AML-193 (cell line): ENCODE results near the gene KCMF1.

ENCODE experiments used
- DNase-seq, 2 experiments: peaks; one replicate each; lab custom pipeline; 2025; lab: John Stamatoyannopoulos, UW

The KCMF1 gene

GRCh38 chr2:85078536-85078935, 107.6 kb downstream of the KCMF1 start:
- DNase-seq, result no peak

DNA sequence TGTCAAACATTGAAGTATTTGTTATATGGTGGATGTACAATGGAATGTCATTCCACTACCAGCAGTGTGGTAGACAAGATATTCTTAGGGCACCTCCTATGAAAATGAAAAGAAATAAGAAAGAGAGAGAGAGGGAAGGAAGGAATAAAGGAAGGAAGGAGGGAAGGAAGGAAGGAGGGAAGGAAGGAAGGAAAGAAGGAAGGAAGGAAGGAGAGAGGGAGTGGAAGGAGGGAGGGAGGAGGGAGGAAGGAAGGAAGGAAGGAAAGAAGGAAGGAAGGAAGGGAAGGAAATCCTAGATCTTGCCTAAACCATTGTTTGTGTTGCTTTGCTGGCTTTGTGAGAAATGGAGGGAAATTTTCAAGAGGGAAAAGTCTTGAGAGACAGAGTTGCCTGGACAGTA, 112.1 kb downstream of the KCMF1 start:
- no peak for DNase-seq

DNA sequence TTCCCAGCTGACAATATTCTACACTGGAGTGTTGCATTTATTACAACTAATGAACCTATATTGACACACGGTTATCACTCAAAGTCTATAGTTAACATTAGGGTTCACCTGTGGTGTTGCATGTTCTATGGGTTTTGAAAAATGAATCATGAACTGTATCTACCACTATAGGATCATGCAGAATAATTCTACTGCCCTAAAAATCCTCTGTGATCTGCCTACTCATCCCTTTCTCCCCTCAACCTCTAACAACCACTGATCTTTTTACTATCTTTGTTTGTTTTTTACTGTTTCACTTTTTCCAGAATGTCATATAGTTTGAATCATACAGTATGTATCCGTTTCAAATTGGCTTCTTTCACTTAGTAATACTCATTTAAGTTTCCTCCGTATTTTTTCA, 114.6 kb downstream of the KCMF1 start:
- no peak for DNase-seq

- no peak for DNase-seq
These were observed 116.6 kb downstream of the KCMF1 start for GRCh38 chr2:85087541-85087940.

DNA sequence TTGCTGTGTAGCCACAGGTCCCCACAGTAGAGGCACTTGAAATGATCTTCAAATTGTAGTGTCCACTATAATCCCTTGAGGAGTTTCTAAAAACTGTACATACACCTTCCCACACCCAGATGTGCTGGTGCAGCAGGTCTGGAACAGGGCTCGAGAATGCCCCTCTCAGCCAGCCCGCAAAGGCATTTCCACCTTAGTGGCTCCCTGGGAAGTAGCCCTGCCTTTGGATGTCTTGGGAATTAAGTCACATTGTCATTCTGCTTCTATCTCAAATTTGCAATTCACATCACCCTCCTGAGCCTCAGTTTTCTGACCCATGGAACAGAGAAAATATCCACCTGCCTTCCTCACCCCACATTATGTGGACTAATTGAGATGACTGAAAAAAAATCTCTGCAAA, 118.0 kb downstream of the KCMF1 start:
- DNase-seq, result no peak

DNA sequence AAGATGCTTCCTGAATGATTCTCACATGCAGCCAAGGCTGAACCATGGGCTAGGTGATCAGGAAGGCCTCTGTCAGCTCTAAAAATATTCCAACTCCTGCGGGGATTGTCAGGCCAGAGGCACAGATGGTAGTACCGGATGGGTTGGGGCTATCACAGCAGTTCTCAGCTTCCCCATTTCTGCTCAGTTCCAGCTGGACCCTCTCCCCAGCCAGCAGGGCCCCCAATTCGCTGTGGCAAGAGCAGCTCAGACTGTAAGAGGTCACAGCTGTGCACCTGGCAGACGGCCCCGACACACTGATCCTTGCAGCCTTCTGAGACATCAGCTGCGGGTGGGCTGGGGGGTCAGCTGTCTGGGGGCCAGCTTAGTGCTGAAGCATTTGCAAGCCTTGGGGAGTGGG, 118.6 kb downstream of the KCMF1 start:
- no peak for DNase-seq

GRCh38 chr2:85091838-85092237, 120.9 kb downstream of the KCMF1 start:
- DNase-seq, result no peak

DNA sequence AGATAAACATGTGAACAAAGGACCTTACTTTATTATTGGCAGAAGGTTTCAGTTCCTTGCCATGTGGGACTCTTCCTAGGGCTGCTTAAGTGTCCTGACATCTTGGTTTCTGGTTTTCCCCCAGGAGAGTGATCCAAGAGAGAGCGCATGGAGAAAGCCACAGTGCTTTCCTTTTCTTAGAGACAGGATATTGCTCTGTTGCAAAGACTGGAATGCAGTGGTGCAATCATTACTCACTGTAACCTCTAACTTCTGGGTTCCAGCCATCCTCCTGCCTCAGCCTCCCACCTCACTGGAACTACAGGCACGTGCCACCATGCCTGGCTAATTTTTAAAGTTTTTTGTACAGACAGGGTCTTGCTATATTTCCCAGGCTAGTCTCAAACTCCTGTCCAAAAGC, 124.1 kb downstream of the KCMF1 start:
- no peak for DNase-seq

DNA sequence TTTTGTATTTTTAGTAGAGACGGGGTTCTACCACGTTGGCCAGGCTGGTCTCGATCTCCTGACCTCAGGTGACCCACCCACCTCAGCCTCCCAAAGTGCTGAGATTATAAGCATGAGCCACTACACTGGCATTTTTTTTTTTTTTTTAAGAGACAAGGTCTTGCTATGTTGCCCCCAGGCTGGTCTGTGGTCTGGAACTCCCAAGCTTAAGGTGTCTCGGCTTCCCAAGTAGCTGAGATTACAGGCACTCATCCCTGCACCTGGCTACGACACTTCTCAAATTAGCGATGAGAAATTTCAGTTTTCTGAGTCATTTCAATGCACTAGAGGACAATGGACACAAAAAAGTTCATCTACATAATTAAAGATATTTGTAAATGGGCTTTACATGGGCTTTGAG, 125.7 kb downstream of the KCMF1 start:
- DNase-seq, result no peak

DNA sequence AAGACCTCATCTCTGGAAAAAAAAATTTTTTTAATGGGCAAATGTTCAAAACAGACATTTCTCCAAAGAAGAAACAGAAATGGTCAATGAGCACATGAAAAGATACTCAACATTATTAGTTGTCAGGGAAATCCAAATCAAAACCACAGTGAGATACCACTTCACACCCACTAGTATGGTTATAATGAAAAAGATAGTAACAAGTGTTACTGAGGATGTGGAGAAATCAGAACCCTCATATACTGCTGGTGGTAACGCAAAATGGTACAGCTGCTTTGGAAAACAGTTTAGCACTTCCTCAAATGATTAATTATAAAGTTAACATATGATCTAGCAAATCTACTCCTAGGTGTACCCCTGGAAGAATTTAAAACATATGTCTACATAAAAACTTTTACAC, 133.3 kb downstream of the KCMF1 start:
- no peak for DNase-seq

- no peak for DNase-seq
These were observed 135.7 kb downstream of the KCMF1 start for GRCh38 chr2:85106489-85107180.
